ENCODE results near the gene MAPK1IP1L.

MAPK1IP1L gene

GRCh38 chr14:55038708-55039107, 12.7 kb upstream of the MAPK1IP1L start (continued):
- no peak for TF ChIP-seq ZNF596 (tag by site-specific recombination; IDR thresholded peaks at IDR 0.05)

DNA sequence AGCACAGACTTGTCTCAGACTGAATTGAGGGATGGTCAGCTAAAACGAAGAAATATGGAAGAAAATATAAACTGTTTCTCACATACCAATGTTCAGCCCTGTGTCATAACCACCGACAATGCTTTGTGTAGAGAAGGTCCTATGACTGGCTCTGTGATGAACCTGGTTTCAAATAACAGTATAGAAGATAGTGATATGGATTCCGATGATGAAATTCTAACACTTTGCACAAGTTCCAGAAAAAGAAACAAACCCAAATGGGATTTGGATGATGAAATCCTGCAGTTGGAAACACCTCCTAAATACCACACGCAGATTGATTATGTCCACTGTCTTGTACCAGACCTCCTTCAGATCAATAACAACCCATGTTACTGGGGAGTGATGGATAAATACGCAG, 7.9 kb upstream of the MAPK1IP1L start:
- TF ChIP-seq ZNF48 (tag by site-specific recombination; IDR thresholded peaks at IDR 0.05) (no peak), ZNF449 (tag by site-specific recombination; IDR thresholded peaks at IDR 0.05) (no peak), HOXC10 (CRISPR knock-in tag; IDR thresholded peaks at IDR 0.05) (no peak), ZNF707 (tag by site-specific recombination; IDR thresholded peaks at IDR 0.05) (no peak), MYNN (tag by site-specific recombination; IDR thresholded peaks at IDR 0.05; ENCODE audit: borderline replicate concordance) (no peak), ZNF544 (tag by site-specific recombination; IDR thresholded peaks at IDR 0.05) (no peak), ZNF837 (tag by site-specific recombination; IDR thresholded peaks at IDR 0.05) (no peak), ZNF660 (tag by site-specific recombination; IDR thresholded peaks at IDR 0.05) (no peak)
- TF ChIP-seq, protein P1, sequence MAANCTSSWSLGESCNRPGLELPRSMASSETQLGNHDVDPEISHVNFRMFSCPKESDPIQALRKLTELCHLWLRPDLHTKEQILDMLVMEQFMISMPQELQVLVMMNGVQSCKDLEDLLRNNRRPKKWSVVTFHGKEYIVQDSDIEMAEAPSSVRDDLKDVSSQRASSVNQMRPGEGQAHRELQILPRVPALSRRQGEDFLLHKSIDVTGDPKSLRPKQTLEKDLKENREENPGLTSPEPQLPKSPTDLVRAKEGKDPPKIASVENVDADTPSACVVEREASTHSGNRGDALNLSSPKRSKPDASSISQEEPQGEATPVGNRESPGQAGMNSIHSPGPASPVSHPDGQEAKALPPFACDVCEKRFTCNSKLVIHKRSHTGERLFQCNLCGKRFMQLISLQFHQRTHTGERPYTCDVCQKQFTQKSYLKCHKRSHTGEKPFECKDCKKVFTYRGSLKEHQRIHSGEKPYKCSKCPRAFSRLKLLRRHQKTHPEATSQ (tag by site-specific recombination; IDR thresholded peaks at IDR 0.05) = no peak

GRCh38 chr14:55045087-55045486, 6.4 kb upstream of the MAPK1IP1L start:
- CTCF ChIA-PET = interaction anchor here (0.7 to 1.2 kb wide), 2 partner anchors 15 to 354 kb away, joined by 3 to 6 read pairs; no protein-coding TSS in a partner anchor
- TF ChIP-seq ZNF639 (tag by site-specific recombination; IDR thresholded peaks at IDR 0.05) = no peak
- no peak for TF ChIP-seq ZNF670 (tag by site-specific recombination; IDR thresholded peaks at IDR 0.05; ENCODE audit: low read depth)
- no peak for TF ChIP-seq ZBTB21 (tag by site-specific recombination; IDR thresholded peaks at IDR 0.05)
- no peak for TF ChIP-seq YY1 (tag by site-specific recombination; IDR thresholded peaks at IDR 0.05)
- no peak for TF ChIP-seq ZNF26 (tag by site-specific recombination; IDR thresholded peaks at IDR 0.05)
- no peak for TF ChIP-seq WT1 (tag by site-specific recombination; IDR thresholded peaks at IDR 0.05)
- no peak for TF ChIP-seq ZNF658 (tag by site-specific recombination; IDR thresholded peaks at IDR 0.05)
- TF ChIP-seq, protein P2, sequence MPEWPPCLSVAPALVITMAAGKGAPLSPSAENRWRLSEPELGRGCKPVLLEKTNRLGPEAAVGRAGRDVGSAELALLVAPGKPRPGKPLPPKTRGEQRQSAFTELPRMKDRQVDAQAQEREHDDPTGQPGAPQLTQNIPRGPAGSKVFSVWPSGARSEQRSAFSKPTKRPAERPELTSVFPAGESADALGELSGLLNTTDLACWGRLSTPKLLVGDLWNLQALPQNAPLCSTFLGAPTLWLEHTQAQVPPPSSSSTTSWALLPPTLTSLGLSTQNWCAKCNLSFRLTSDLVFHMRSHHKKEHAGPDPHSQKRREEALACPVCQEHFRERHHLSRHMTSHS (tag by site-specific recombination; IDR thresholded peaks at IDR 0.05) = no peak
- no peak for TF ChIP-seq ZEB2 (tag by site-specific recombination; IDR thresholded peaks at IDR 0.05)
- no peak for TF ChIP-seq ZNF596 (tag by site-specific recombination; IDR thresholded peaks at IDR 0.05)
- no peak for TF ChIP-seq ZNF292 (tag by site-specific recombination; IDR thresholded peaks at IDR 0.05; ENCODE audit: borderline replicate concordance, low read depth)
- no peak for TF ChIP-seq ZBTB11 (tag by site-specific recombination; conservative IDR thresholded peaks at IDR 0.05; ENCODE audit: low read depth)
- no peak for TF ChIP-seq ZNF501 (tag by site-specific recombination; IDR thresholded peaks at IDR 0.05)
- no peak for TF ChIP-seq ZFHX2 (tag by site-specific recombination; conservative IDR thresholded peaks at IDR 0.05)
- TF ChIP-seq KLF16 (tag by site-specific recombination; IDR thresholded peaks at IDR 0.05) = no peak
- no peak for TF ChIP-seq ZNF785 (tag by site-specific recombination; IDR thresholded peaks at IDR 0.05)

More for the DNA sequence above, 7.9 kb upstream of the MAPK1IP1L start:
- CTCF ChIA-PET = no interaction called here
- H3K27ac ChIP-seq (ENCODE audit: extremely low read depth, low read depth, low read length) = no peak overlapping the region
- peaks cover 17 to 26% of the 10 kb centered on the region in 2 experiments for H3K36me3 ChIP-seq (ENCODE audit: control insufficient read depth in 2 of 2, insufficient read depth in 1 of 2, low read length in 2 of 2)
- H3K4me1 ChIP-seq (ENCODE audit: control insufficient read depth, insufficient read depth, low read length) = no peaks in the 10 kb centered on the region
- POLR2A ChIA-PET = no interaction called here
- no peaks in the 10 kb centered on the region for H3K9me3 ChIP-seq (ENCODE audit: control insufficient read depth, insufficient read depth, low read depth, low read length)
- H3K4me3 ChIP-seq (ENCODE audit: low read depth, low read length) = no peak overlapping the region

More at GRCh38 chr14:55045087-55045486, 6.4 kb upstream of the MAPK1IP1L start:
- peaks cover 12 to 14% of the 10 kb centered on the region in 2 experiments for H3K36me3 ChIP-seq (ENCODE audit: control insufficient read depth in 2 of 2, insufficient read depth in 1 of 2, low read length in 2 of 2)
- POLR2A ChIA-PET = interaction anchor here (0.7 kb wide), 1 partner anchor 13 kb away, joined by 3 read pairs; no protein-coding TSS in a partner anchor
- H3K9me3 ChIP-seq (ENCODE audit: control insufficient read depth, insufficient read depth, low read depth, low read length) = no peaks in the 10 kb centered on the region
- H3K4me1 ChIP-seq (ENCODE audit: control insufficient read depth, insufficient read depth, low read length) = no peaks in the 10 kb centered on the region
- H3K27ac ChIP-seq (ENCODE audit: extremely low read depth, low read depth, low read length) = no peak overlapping the region
- no peak overlapping the region for H3K4me3 ChIP-seq (ENCODE audit: low read depth, low read length)
